Neural crest cell (in vitro differentiated cells): ENCODE results near the gene MT4. TPM values are rescaled to one million over a fixed set of nuclear protein-coding genes. Genes with fewer than 3 reads are reported as not detected.

Experiments used
- DNase-seq: peaks from one replicate; pipeline ENCODE4 v3.0.0; 2021; ENCODE audit warnings: low read depth, mixed read lengths, low spot score
- H3K27ac Mint-ChIP-seq: one replicate; pipeline ENCODE4 v1.8.0; 2021; ENCODE audit warnings: mild to moderate bottlenecking, mixed read lengths; ENCODE audit not compliant: unreplicated experiment
- H3K27me3 Mint-ChIP-seq: 2 replicates; pipeline ENCODE4 v1.8.0; 2021; ENCODE audit warnings: low read depth, mild to moderate bottlenecking, mixed read lengths
- H3K36me3 Mint-ChIP-seq: 2 replicates; pipeline ENCODE4 v1.8.0; 2021; ENCODE audit warnings: low read depth, mild to moderate bottlenecking, mixed read lengths
- H3K4me1 Mint-ChIP-seq: 2 replicates; pipeline ENCODE4 v1.8.0; 2021; ENCODE audit warnings: mixed read lengths
- H3K4me3 Mint-ChIP-seq: one replicate; pipeline ENCODE4 v1.8.0; 2021; ENCODE audit warnings: mild to moderate bottlenecking, mixed read lengths
- H3K9me3 Mint-ChIP-seq: 2 replicates; pipeline ENCODE4 v1.8.0; 2021; ENCODE audit warnings: mixed read lengths
- CTCF ChIP-seq: fragments of 200-600 bp; sonication (generic); conservative IDR thresholded peaks from 2 replicates; pipeline ENCODE4 v1.5.0; 2021; ENCODE audit warnings: antibody characterized with exemption, mild to moderate bottlenecking
- total RNA-seq: library from RNA; stranded (reverse); gene quantifications from 2 replicates; pipeline ENCODE4 v1.2.1, GENCODE V29; 2021

MT4 gene
- total RNA-seq, 1 donor from 2014 or later: not detected

- Mint-ChIP-seq H3K4me1 (peaks cover 6% of the 10 kb centered on the region), H3K36me3 (peaks cover 2% of the 10 kb centered on the region), H3K27ac (no peak overlapping the region), H3K9me3 (peaks cover 2% of the 10 kb centered on the region), H3K27me3 (peaks cover 12% of the 10 kb centered on the region), H3K4me3 (no peak overlapping the region)
- DNase-seq: no peak
- TF ChIP-seq CTCF: no peak
Observed at GRCh38 chr16:56539656-56540055, 25.2 kb upstream of the MT4 start.

- TF ChIP-seq CTCF: no peak
- Mint-ChIP-seq H3K4me3 (no peak overlapping the region), H3K36me3 (peaks cover 2% of the 10 kb centered on the region), H3K27me3 (peaks cover 2% of the 10 kb centered on the region), H3K27ac (no peak overlapping the region), H3K4me1 (peaks cover 22% of the 10 kb centered on the region), H3K9me3 (peaks cover 2% of the 10 kb centered on the region)
- DNase-seq: no peak
Observed at GRCh38 chr16:56542039-56542438, 22.8 kb upstream of the MT4 start.

- no peak for TF ChIP-seq CTCF
- H3K27me3 Mint-ChIP-seq: no peaks in the 10 kb centered on the region
- H3K4me1 Mint-ChIP-seq: peaks cover 61% of the 10 kb centered on the region
- no peaks in the 10 kb centered on the region for H3K36me3 Mint-ChIP-seq
- DNase-seq: peak; percentile 39
- H3K27ac Mint-ChIP-seq: peak overlapping the region; percentile 97
- no peaks in the 10 kb centered on the region for H3K9me3 Mint-ChIP-seq
- H3K4me3 Mint-ChIP-seq: peak overlapping the region; percentile 76
Observed at GRCh38 chr16:56547120-56547948, 17.5 kb upstream of the MT4 start.

- peaks cover 61% of the 10 kb centered on the region for H3K4me1 Mint-ChIP-seq
- DNase-seq: no peak
- peak overlapping the region; percentile 97 for H3K27ac Mint-ChIP-seq
- no peak for TF ChIP-seq CTCF
- peak overlapping the region; percentile 76 for H3K4me3 Mint-ChIP-seq
- no peaks in the 10 kb centered on the region for H3K9me3 Mint-ChIP-seq
- H3K27me3 Mint-ChIP-seq: no peaks in the 10 kb centered on the region
- H3K36me3 Mint-ChIP-seq: no peaks in the 10 kb centered on the region
Observed at GRCh38 chr16:56547949-56548567, 16.8 kb upstream of the MT4 start.

- no peak for TF ChIP-seq CTCF
- Mint-ChIP-seq H3K4me3 (peak overlapping the region; percentile 14), H3K27ac (peak overlapping the region; percentile 63), H3K9me3 (no peaks in the 10 kb centered on the region), H3K4me1 (peaks cover 61% of the 10 kb centered on the region), H3K27me3 (no peaks in the 10 kb centered on the region), H3K36me3 (no peaks in the 10 kb centered on the region)
- DNase-seq: no peak
Observed at GRCh38 chr16:56549161-56549560, 15.7 kb upstream of the MT4 start.
